ENCODE results near the gene FAM180A.
"Not testable (repeated sequence)": the region's sequence is repeated elsewhere in the genome, so short reads cannot be mapped to it uniquely, and the experiment has no call there.

The FAM180A gene

DNA sequence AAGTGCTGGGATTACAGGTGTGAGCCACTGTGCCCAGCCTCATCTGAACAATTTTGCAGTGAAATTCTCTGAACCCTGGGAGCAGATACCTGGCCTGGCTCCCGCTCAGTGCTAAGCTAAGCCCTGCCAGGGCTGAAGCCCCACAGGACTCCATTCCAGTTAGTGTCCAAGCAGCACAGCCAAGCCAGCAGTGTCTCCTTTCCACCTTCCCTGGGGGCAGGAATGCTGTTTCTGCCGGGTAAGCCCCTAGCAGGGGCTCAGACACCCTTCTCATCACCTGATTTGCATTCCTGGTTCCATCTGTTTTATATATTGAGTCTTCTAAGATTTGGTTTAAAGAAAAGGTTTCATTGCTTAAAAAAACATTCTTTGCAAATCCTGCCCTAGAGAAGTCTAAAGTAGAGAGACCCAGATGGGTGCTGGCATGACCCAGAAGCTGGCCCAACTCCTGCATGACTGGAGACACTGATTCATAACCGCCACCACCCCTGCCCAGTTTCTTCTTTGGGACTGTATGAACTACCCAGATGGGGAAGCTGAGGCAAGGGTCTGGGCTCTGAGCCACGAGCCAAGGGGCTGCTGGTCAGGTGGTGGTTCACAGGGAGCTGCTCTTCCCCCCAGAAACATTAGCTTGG lies 34.7 kb downstream of the FAM180A start:
- DNase-seq (ENCODE audit: low read depth in 2 of 2): no peak

DNA sequence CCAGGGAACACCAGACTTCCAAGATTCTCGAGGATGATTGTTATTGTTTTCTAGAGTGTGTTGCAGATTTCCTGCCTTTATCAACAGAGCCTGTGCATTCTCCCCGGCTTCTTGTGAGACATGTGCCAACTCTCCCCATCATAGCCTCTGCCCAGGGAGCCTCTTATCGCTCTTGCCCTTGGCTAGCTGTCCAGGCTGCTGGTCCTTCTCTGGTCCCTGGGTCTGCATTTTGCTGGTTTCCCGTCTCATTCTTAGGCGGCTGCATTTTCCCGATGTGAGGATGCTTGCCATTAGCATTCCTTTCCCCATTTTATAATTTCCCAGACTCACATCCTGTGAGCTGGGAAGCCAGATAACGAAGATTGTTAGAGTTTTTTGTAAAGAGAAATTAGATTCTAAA lies 35.8 kb downstream of the FAM180A start:
- no peak for DNase-seq (ENCODE audit: low read depth in 2 of 2)

DNA sequence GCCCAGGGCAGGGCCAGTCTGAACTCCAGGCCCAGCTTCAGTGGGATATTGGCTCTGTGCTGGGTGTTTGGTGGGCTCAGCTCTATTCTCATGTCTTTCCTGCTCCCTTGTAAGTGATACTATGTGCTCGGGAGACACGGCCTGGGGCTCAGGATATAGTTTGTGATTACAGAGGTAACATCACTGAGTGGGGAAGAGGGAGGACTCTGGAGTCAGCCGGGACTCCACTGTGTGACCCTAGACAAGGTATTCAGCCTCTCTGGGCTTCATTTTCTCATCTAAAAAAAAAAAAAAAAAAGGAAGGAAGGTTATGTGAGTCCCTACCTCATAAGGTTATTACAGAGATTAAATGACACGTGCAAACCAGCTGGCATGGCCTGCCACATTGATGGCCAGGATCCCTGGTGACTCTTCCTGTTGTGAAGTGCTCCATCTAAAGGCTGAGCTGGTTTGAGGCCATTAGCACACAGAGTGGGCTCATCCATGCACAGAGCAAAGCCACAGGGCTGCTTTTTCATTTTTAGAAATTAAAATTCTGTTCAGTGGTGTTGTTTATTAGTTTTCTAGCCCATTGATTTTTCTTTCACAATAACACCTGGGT lies 36.3 kb downstream of the FAM180A start:
- no peak for DNase-seq (ENCODE audit: low read depth in 2 of 2)

- DNase-seq (ENCODE audit: low read depth in 2 of 2): no peak
These were observed 37.5 kb downstream of the FAM180A start for GRCh38 chr7:135711139-135711469.

GRCh38 chr7:135710417-135711138 lies 38.0 kb downstream of the FAM180A start:
- no peak for DNase-seq (ENCODE audit: low read depth in 2 of 2)

GRCh38 chr7:135709508-135709907 lies 39.1 kb downstream of the FAM180A start:
- DNase-seq (ENCODE audit: low read depth in 2 of 2): no peak

DNA sequence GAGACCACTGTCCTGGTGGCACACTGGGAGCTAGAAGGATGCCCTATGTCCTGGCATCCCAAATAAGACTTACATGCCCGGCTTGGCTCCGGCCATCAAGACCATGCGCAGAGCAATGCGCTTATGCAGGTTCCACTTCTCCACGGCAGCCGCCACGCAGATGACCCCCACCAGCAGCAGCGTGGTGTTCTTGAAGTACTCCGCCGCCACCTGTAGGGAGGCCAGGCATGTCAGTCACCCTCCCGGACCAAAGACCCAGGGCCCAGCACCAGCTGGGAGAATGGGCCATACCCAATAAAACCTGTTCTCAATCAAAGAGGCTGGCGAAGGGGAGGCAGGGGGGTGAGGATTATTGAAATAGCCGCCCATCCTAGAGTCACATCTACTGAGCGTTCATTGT lies 40.6 kb downstream of the FAM180A start:
- no peak for DNase-seq (ENCODE audit: low read depth in 2 of 2)

- no peak for DNase-seq (ENCODE audit: low read depth in 2 of 2)
These were observed 41.0 kb downstream of the FAM180A start for GRCh38 chr7:135707570-135707966.

- no peak for DNase-seq (ENCODE audit: low read depth in 2 of 2)
These were observed 41.6 kb downstream of the FAM180A start for GRCh38 chr7:135706858-135707569.

DNA sequence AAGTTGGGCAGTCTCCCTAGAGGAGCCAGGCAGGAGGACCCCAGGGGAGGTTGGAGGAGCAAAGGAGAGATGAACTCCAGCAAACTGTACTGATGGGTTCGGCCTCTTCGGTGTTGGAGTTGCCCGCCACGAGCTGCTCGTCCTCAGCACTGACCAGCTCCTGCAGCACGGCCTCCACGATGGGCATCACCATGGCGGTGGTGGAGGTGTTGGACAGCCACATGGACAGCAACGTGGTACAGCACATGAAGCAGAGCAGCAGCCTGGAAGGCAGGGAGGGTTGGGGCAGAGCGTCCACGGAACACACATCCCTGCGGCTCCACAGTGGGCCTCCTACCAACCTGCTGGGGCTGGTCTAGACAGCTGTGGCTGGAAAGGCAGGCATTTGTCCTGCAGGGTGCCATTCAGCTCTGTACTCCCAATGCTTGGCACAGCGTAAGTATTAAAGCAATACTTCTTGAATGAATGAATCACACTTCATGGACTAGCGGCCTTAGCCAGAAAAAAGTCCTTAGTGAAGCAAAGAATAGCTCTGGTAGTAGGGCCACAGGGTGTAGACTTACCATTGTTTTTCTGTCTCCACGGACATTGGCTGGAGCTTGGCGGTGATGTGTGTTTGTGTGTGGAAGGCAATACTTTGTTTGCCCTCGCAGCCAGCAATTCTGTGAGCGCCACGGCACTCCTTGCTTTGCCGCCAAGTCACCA lies 42.4 kb downstream of the FAM180A start:
- no peak for DNase-seq (ENCODE audit: low read depth in 2 of 2)

DNA sequence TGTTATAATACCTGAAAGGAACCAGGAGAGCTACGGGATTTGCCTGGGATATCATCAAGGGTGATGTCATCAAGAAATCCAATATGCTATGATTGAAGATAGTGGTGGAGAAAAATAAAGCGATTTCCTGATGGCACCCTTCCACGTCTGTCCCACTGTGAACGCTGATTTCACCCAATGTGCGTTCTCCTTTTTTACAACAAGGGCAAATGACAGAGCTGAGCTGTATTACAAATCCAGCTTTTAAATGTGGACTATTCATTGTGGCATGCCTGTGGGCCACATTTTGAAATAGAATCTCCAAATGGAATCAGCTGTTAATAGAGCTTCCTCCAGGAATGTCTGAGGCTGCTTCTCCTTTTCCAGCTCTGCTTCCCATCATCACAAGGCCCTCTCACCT lies 43.9 kb downstream of the FAM180A start:
- no peak for DNase-seq (ENCODE audit: low read depth in 2 of 2)

DNA sequence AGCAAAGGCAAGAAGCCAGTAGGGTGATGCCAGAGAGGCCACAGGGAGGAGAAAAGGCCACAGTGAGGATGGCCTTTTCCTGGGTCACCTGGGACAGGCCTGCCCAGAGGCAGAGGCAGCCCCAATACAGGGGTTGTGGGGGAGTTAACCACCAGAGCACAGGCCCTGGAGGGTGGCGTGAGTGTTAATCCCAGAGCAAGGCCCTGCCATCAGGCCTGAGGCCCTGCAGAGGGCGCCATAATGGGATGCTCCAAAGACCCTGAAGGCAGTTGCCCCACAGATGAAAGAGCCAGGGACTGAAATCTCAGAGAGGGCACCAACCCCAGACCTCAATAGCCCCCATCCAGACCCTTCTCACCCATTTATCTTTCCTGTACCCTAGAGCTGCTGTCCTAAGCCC lies 44.5 kb downstream of the FAM180A start:
- no peak for DNase-seq (ENCODE audit: low read depth in 2 of 2)

DNA sequence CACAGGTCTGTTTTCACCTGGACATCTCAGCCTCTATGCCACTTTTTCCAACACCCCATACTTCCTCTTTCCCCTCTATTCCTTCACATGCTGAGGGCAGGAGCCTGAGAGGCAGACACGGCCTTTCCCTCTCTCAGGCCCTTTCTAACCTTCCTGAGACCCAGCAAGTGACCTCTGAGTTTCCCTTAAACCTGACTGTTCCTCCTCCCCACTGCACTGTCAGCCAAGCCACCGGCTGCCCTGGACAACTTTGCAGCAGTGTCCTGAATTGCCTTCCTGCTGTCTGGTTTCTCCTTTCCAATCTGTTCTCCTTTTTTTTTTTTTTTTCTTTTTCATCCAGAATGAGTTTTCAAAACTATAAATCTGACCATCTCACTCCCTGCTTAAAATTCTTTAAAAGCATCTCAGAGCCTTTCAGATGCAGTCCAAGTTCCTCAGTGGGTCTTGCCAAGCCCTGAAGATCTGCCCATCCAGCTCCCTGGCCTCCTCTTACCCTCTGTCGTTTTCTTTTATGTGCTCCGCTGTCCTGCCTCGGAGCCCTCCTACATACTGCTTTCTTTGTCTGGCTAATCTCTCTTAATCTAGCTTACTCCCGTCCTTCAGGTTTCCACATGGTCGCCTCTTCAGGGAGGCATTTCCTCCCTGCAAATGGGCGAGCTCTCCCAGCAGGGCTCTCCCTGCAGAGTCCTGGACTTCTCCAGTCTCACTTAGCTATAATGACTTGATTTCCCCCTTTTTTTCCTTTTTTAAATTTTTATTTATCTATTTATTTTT lies 51.1 kb downstream of the FAM180A start:
- DNase-seq (ENCODE audit: low read depth in 2 of 2): no peak

DNA sequence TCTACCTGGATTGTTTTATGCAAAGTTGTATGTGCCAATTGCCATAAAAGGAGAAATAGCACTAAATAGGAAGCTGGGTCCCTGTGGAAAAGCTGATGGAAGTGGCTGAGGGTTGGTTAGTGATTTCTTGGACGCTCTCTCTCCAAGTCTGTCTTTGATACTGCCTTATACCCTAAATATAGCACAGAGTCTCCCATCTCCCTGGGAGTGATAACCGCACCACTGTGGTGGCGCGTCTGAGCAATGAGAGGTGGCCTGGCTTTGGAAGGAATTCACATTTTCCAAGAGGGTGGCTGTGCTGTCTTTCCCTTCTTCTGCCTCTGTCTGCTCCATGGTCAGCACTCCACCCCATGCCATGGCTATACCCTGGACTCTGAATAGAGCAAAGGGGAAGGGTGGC lies 55.1 kb downstream of the FAM180A start:
- no peak for DNase-seq (ENCODE audit: low read depth in 2 of 2)

GRCh38 chr7:135692606-135693005 lies 56.0 kb downstream of the FAM180A start:
- DNase-seq (ENCODE audit: low read depth in 2 of 2): not testable (repeated sequence)

GRCh38 chr7:135692055-135692454 lies 56.6 kb downstream of the FAM180A start:
- DNase-seq (ENCODE audit: low read depth in 2 of 2): no peak

DNA sequence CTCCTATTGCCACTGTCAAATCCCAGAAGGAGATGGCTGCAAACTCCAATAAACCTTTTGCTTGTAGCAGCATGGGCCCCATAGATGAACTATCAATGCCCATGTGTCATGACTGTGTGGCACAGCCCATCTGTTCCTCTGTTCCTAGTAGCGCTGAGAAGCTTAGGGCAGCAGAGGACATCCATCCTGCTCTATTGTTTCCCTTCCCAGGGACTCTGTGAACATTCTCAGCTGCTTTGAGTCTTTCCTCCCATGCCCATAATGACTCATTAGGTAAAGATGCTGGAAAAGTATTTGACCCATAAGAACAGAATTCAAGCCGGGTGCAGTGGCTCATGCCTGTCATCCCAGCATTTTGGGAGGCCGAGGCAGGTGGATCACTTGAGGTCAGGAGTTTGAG lies 58.0 kb downstream of the FAM180A start:
- no peak for DNase-seq (ENCODE audit: low read depth in 2 of 2)

GRCh38 chr7:135687466-135687865 lies 61.1 kb downstream of the FAM180A start:
- DNase-seq (ENCODE audit: low read depth in 2 of 2): no peak

GRCh38 chr7:135685306-135686084 lies 63.1 kb downstream of the FAM180A start:
- DNase-seq (ENCODE audit: low read depth in 2 of 2): no peak

DNA sequence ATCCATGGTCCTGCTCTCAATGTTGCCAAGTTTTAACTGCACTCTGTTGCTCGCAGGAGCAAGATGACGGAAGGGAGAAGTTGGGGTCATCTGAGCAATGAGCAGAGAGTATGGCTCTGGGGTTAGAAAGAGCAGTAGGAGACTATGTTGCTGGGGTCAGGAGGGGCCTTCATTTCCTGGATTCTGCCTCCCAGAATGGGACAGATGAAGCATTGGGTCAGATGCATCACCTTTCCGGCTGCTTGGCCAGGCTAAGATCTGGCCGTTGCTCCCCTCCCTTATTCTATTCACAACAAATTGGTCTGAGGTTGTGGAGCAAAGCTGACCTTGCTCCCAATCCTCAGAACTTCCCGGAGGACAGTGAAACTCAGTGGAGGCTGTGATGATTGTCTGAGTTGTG lies 63.9 kb downstream of the FAM180A start:
- no peak for DNase-seq (ENCODE audit: low read depth in 2 of 2)

GRCh38 chr7:135684136-135684535 lies 64.5 kb downstream of the FAM180A start:
- DNase-seq (ENCODE audit: low read depth in 2 of 2): no peak
